Caco-2 (cell line): Measurements from ENCODE around the gene PVALB. TPM values are rescaled to one million over a fixed set of nuclear protein-coding genes. Genes with fewer than 3 reads are reported as not detected.

ENCODE experiments used
- BruUV-seq: library from RNA; stranded (reverse); fragments of 400-500 nt; replicated peaks from 2 replicates; lab custom pipeline; 2021; lab: Mats Ljungman, UMichigan
- CTCF ChIA-PET: fragments of 300-600 bp; sonication (Branson Sonifier 250); formaldehyde crosslinking; loops from one replicate; lab custom pipeline; 2022; ENCODE audit warnings: antibody characterized with exemption; lab: Charles Lee
- POLR2A ChIA-PET: fragments of 300-600 bp; sonication (Branson Sonifier 250); formaldehyde crosslinking; loops from one replicate; lab custom pipeline; 2022; ENCODE audit warnings: antibody characterized with exemption; lab: Charles Lee
- DNase-seq, 2 experiments: peaks; one replicate each; pipeline versions ENCODE4 v3.0.0 to v3.0.0-alpha.2; 2020 to 2022
- H3K27me3 ChIP-seq: replicated peaks from 2 replicates; pipeline ENCODE4 v1.6.0; 2011; ENCODE audit warnings: low read length; ENCODE audit not compliant: control insufficient read depth, insufficient read depth
- H3K36me3 ChIP-seq: 2 replicates; pipeline ENCODE4 v1.5.1; 2011; ENCODE audit warnings: low read length; ENCODE audit not compliant: control insufficient read depth, insufficient read depth
- H3K4me1 ChIP-seq: fragments of 250-450 bp; sonication (Bioruptor Pico); 2 replicates; pipeline ENCODE4 v1.5.1; 2020; ENCODE audit warnings: mild to moderate bottlenecking
- H3K4me3 ChIP-seq: 2 replicates; pipeline ENCODE4 v1.5.1; 2011; ENCODE audit warnings: low read depth, mild to moderate bottlenecking, control low read depth, low read length
- H3K9me3 ChIP-seq: fragments of 250-450 bp; sonication (Bioruptor Pico); 2 replicates; pipeline ENCODE4 v1.5.1; 2020; ENCODE audit warnings: mild to moderate bottlenecking, moderate library complexity
- H3K27ac Mint-ChIP-seq: one replicate; pipeline ENCODE4 v1.8.0; 2022; ENCODE audit warnings: mixed read lengths; ENCODE audit not compliant: unreplicated experiment
- H3K27me3 Mint-ChIP-seq: one replicate; pipeline ENCODE4 v1.8.0; 2022; ENCODE audit warnings: mixed read lengths; ENCODE audit not compliant: insufficient read depth, unreplicated experiment
- H3K36me3 Mint-ChIP-seq: one replicate; pipeline ENCODE4 v1.8.0; 2022; ENCODE audit warnings: mild to moderate bottlenecking, mixed read lengths; ENCODE audit not compliant: insufficient read depth, unreplicated experiment
- H3K4me1 Mint-ChIP-seq: one replicate; pipeline ENCODE4 v1.8.0; 2022; ENCODE audit warnings: low read depth, mixed read lengths; ENCODE audit not compliant: unreplicated experiment
- H3K4me3 Mint-ChIP-seq: one replicate; pipeline ENCODE4 v1.8.0; 2022; ENCODE audit warnings: mild to moderate bottlenecking, moderate library complexity, mixed read lengths; ENCODE audit not compliant: unreplicated experiment
- H3K9me3 Mint-ChIP-seq: one replicate; pipeline ENCODE4 v1.8.0; 2022; ENCODE audit warnings: mixed read lengths; ENCODE audit not compliant: unreplicated experiment
- CTCF ChIP-seq, 2 experiments: fragments of 200-600 bp in 1 of 2; IDR thresholded peaks; 1 replicate in 1 of 2; 2 replicates in 1 of 2; pipeline versions ENCODE4 v1.5.1 to v1.8.0; 2011 to 2022; ENCODE audit warnings: antibody characterized with exemption in 1 of 2, control low read depth in 1 of 2, inconsistent platforms in 1 of 2, low read depth in 1 of 2, low read length in 1 of 2, mild to moderate bottlenecking in 1 of 2, moderate library complexity in 1 of 2; ENCODE audit not compliant: insufficient read depth in 1 of 2, severe bottlenecking in 1 of 2, unreplicated experiment in 1 of 2
- intact Hi-C: fragments of 100-400 bp; cut with micrococcal nuclease; formaldehyde crosslinking; loops from one replicate; pipeline ENCODE4 v1.10.0; 2022; ENCODE audit not compliant: unreplicated experiment
- total RNA-seq: library from RNA; stranded (reverse); gene quantifications from 2 replicates; pipeline ENCODE4 v1.2.3, GENCODE V29; 2022

The PVALB gene
- total RNA-seq, 1 experiment from 2014 or later: not detected

- Histone ChIP-seq H3K4me1 (no peaks in the 10 kb centered on the region), H3K4me3 (no peak overlapping the region), H3K9me3 (no peaks in the 10 kb centered on the region), H3K27me3 (no peaks in the 10 kb centered on the region; the same call in 1 of the 2 replicates), H3K36me3 (no peaks in the 10 kb centered on the region)
- peaks cover 6% of the 10 kb centered on the region for H3K4me1 Mint-ChIP-seq
- intact Hi-C loops: no loop called here
- no peaks in the 10 kb centered on the region for H3K36me3 Mint-ChIP-seq
- CTCF ChIA-PET: no interaction called here
- DNase-seq: no peak
- POLR2A ChIA-PET: no interaction called here
- no peak overlapping the region for H3K4me3 Mint-ChIP-seq
- H3K9me3 Mint-ChIP-seq: no peaks in the 10 kb centered on the region
- TF ChIP-seq CTCF (IDR thresholded peaks at IDR 0.05; ENCODE audit: insufficient read depth in 1 of 2, low read depth in 1 of 2, low read length in 1 of 2, severe bottlenecking in 1 of 2, unreplicated experiment in 1 of 2): no peak
- no TSS peak for BruUV-seq
- no peak overlapping the region for H3K27ac Mint-ChIP-seq
- H3K27me3 Mint-ChIP-seq: peaks cover 24% of the 10 kb centered on the region
Measured at GRCh38 chr22:36753916-36754315, 62.9 kb downstream of the PVALB start.

- ChIA-PET CTCF (no interaction called here), POLR2A (no interaction called here)
- no peak for TF ChIP-seq CTCF (IDR thresholded peaks at IDR 0.05; ENCODE audit: insufficient read depth in 1 of 2, low read depth in 1 of 2, low read length in 1 of 2, severe bottlenecking in 1 of 2, unreplicated experiment in 1 of 2)
- H3K9me3 ChIP-seq: no peaks in the 10 kb centered on the region
- no peaks in the 10 kb centered on the region; the same call in 1 of the 2 replicates for H3K27me3 ChIP-seq
- Mint-ChIP-seq H3K36me3 (no peaks in the 10 kb centered on the region), H3K4me3 (no peak overlapping the region), H3K4me1 (peaks cover 6% of the 10 kb centered on the region), H3K9me3 (no peaks in the 10 kb centered on the region), H3K27me3 (peaks cover 20% of the 10 kb centered on the region), H3K27ac (no peak overlapping the region)
- H3K4me1 ChIP-seq: no peaks in the 10 kb centered on the region
- H3K36me3 ChIP-seq: no peaks in the 10 kb centered on the region
- no peak overlapping the region for H3K4me3 ChIP-seq
- peak; percentile 13 to 16 for DNase-seq
- BruUV-seq: no TSS peak
- intact Hi-C loops: no loop called here
Measured at GRCh38 chr22:36753120-36753802, 63.6 kb downstream of the PVALB start.

Other genes starting within 250 kb of the PVALB start
- not detected in 2 replicates for gene CACNG2, start 113.3 kb downstream of the PVALB start, total RNA-seq
- 8.3 and 9.2 TPM in 2 replicates for gene IFT27, start 40.9 kb downstream of the PVALB start, total RNA-seq
- gene NCF4, start 44.0 kb upstream of the PVALB start, total RNA-seq: not detected in 2 replicates
- not detected in 2 replicates for gene CSF2RB, start 96.6 kb upstream of the PVALB start, total RNA-seq
- gene TST, start 202.4 kb upstream of the PVALB start, total RNA-seq: 37.0 and 44.9 TPM in 2 replicates
- gene MPST, start 202.7 kb upstream of the PVALB start, total RNA-seq: 81.8 and 83.7 TPM in 2 replicates
- gene KCTD17, start 234.7 kb upstream of the PVALB start, total RNA-seq: 17.2 and 19.8 TPM in 2 replicates